NCI-H1417 treated with DMSO at 0.1 percent for 48 hours (cell line): ENCODE measurements around the gene GUSB.
A peak's percentile ranks its signal among the peaks of the same experiment; 100 is the strongest.
"Not testable (repeated sequence)": the region's sequence is repeated elsewhere in the genome, so short reads cannot be mapped to it uniquely, and the experiment has no call there.

Experiments used
- DNase-seq: peaks from one replicate; lab custom pipeline; 2025; lab: John Stamatoyannopoulos, UW

Gene GUSB

DNA sequence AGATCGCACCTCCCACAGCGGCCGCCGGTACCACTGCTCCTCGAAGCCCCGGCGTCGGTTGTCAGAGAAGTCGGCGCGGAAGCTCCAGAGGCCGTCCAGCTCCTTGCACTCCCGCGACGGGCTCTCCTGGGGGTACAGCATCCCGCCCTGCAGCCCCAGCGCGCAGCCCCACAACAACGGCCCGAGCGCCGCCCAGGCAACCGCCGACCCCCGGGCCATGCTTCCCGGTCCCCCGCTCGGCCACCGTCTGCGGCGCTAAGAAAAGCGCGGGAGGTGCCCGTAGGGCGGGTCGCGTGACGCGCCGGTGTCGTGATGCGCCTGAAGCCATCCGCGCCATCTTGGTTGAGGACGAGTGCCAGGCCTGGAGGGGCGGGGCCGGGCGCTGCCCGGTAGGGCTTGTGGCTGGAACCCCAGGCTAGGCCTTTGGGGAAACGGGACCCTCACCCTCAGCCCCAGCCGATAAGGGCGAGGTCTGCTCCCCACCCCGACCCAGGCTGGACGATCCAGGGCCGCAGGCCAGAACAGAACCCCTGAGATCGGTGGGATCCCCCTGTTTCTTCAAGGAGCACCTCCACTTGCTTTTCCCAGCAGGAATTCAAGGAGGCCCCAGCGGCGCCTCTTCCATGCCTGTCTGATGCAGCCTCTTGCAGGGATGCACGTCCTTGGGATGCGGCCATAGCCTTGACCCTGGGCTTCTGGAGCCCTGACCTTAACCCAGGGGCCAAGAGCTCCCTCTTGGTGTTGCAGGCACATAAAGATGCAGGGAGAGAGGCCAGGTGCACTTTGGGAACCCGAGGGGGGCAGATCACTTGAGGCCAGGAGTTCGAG is at the start of gene GUSB:
TSS of gene GUSB (minus strand) at position 249 of the 828 bp plus-strand sequence. CDS start at position 219, 30 bp downstream.
- DNase-seq: peak; percentile 70

DNA sequence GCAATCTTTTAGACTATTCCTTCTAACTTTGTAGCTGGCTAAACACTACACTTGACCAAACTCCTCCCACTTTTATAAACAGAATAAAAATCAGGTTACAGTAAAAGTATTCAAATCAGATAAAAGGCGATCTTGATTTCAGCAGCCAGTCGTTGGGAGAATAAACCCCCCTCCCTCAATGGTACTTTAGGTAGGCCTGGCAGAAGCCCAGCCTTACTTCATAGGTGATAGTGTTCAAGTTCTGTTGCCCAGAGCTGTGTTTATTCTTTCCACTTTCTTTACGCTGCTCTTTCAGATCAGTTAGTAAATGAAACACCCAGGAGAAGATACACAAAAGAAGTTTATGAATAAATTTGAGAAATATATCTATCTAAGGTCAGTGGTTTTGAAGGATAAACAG is 46.3 kb upstream of the GUSB start:
- not testable (repeated sequence) for DNase-seq

DNA sequence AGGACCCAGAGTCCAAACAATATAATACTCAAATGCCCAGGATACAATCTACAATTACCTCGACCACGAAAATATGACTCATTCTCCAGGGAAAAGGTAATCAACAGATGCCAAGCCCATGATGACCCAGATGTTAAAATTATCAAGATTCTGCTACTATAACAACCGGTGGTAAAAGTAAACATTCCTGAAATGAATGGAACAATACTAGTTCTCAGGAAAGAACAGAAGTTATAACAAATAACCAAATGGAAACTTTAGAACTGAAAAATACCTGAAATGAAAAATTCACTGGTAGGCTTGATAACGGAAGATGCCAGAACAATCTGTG is 34.1 kb upstream of the GUSB start:
- no peak for DNase-seq

DNA sequence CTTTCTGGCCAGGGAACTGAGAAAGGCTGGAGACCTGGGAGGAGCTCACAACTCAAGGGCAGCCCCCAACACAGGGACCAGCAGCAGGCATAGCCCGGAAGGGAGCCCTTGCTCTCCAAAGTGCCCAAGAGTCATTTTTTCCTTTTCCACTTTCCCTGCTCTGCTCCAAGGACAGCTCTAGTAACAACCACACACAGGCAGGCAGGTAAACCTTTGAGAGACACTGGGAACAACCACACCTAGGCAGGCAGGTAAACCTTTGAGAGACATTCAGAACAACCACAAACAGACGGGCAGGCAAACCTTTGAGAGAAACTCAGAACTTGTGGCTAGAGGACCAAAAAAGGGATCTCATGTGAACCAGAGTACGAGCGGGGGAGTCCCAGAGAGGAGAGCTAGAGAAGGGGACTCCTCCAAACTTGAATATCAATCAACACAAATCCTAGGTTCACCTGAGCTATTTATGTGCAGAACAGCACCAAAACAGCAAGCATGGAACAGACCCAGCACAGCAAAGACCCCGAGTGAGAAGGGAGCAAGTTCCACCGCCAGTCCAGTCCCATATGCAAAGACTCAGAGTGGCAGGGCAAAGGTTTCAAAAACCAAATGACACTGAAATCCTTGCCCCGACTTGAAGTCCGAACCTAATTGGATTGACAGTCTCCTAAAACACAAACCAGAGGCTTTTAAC is 33.6 kb upstream of the GUSB start:
- no peak for DNase-seq

DNA sequence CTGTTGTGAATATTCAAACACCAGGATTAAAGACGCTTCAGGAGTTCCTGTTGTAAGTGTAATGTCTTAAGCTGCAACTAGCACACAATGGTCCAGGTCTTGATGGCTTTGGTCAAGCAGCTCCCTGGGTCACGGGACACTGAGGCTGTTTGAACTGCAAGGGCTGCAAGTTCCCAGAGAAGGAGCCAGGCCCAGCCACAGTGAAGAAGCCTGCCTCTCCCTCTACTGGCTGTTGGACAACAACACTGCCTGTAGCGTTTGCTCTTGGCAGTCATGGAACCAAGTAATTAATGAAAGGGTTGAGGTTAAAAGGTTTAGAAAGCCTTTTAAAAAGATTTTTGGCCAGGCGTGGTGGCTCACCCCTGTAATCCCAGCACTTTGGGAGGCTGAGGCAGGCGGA is 31.9 kb upstream of the GUSB start:
- no peak for DNase-seq

DNA sequence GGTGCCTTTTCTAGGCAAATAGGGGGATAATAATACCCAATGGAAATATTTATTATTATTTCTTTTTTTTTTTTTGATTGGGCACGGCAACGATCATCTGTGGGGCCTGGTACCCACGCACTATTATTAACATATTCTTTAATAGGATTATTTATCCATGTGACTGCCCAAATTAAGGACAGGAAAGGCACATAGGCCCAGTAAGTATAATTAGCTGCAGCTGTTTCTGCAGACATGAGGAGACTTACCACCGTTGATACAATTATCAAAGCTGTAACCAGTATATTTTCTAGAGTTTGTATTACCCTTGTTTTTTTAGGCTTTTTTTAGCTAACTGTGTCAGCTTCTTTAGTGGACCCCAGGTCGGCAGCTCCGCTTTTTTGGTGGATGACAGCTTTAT is 25.2 kb upstream of the GUSB start:
- DNase-seq: no peak

DNA sequence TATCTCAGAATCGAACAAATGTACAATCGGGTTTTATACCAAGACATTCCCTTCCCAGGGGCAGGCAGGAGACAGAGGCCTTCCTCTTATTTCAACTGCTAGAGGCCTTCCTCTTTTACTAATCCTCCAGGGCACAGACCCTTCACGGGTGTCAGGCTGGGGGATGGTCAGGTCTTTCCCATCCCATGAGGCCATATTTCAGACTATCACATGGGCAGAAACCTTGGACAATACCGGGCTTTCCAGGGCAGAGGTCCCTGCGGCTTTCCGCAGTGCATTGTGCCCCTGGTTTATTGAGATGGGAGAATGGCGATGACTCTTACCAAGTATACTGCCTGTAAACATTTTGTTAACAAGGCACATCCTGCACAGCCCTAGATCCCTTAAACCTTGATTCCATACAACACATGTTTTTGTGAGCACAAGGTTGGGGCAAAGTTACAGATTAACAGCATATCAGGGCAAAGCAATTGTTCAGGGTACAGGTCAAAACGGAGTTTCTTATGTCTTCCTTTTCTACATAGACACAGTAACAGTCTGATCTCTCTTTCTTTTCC is 23.2 kb upstream of the GUSB start:
- not testable (repeated sequence) for DNase-seq

DNA sequence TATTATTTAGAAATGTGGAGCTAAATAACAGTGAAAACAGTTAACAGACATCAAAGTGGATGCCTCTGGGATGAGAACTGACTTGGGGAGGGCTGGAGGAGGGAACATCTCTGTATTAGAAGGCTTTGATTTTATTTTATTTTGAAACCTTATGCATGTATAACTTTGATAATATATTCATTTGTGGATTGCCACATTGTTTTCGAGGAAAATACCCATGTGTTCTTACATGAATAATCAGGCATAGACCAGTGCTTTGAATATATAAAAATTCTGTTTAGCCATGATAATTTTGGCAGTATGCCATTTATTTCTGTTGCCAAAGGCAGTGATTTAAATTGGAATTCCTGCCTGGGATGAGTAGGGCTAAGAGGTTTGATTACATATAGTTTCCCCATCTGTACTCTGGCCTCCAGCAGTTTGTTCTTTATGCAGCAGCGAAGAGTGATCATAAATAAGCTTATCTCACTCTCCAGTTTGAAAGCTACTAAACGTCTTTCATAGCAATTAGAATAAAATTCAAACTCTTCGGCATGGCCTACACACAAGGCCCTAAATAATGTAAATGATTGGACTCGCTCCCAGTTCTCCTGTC is 18.9 kb upstream of the GUSB start:
- not testable (repeated sequence) for DNase-seq

DNA sequence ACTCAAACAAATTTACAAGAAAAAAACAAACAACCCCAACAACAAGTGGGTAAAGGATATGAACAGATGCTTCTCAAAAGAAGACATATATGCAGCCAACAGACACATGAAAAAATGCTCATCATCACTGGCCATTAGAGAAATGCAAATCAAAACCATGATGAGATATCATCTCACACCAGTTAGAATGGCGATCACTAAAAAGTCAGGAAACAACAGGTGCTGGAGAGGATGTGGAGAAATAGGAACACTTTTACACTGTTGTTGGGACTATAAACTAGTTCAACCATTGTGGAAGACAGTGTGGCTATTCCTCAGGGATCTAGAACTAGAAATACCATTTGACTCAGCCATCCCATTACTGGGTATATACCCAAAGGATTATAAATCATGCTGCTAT is 13.0 kb upstream of the GUSB start:
- not testable (repeated sequence) for DNase-seq

DNA sequence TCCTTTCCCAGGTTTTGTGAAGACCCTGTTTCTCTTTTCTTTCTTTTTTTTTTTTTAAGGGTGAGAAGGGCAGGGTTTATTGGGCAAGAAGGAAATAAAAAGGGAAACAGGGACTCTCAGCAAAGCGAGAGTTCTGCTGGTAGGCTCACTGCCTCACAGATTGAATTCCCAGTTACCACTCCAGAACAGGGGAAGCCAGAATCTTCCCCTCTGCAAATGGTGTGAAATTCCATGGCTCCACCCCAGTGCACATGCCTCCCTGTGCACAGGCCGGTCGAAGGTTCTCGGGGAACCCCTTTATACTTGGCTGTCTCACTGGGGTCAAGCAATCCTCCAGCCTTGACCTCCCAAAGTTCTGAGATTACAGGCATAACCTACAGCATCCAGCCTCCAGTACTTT is 10.5 kb upstream of the GUSB start:
- DNase-seq: no peak

DNA sequence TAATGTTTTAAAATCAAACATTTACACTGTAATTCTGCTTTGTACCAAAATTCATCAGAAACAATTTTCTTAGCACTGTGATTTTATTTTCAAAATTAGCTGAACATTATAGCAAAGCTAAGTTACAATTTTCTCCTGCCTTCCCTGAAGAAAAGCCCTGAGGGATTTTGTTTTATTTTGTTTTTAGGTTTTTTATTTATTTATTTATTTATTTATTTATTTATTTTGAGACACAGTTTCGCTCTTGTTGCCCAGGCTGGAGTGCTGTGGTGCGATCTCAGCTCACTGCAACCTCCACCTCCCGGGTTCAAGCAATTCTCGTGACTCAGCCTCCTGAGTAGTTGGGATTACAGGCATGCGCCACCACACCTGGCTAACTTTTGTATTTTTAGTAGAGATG is 9.8 kb upstream of the GUSB start:
- DNase-seq: not testable (repeated sequence)

DNA sequence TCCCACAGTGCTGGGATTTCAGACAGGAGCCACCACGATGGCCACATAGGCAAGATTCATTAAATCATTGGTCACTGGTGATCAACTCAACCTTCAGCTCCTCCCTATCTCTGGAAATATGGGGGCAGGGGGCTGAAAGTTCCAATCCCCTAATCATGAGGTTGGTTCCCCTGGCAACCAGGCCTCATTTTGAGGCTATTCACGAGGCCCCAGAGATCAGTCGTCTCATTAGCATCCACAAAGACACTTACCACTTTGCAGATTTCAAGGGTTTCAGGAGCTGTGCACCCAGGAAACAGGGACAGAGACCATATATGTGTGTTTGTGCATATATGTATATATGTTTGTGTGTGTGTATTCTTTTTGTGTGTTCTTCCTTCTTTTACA is 7.7 kb upstream of the GUSB start:
- no peak for DNase-seq

DNA sequence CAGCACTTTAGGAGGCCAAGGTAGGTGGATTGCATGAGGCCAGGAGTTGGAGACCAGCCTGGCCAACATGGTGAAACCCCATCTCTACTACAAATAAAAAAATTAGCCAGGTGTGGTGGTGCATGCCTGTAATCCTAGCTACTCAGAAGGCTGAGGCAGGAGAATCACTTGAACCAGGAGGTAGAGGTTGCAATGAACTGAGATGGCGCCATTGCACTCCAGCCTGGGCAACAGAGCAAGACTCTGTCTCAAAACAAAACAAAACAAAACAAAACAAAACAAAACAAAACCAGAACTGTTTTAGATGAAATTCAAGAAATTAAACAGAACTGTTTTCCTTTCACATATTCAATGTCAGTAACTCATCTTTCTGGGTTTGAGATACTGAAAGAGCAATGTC is 6.5 kb upstream of the GUSB start:
- not testable (repeated sequence) for DNase-seq

DNA sequence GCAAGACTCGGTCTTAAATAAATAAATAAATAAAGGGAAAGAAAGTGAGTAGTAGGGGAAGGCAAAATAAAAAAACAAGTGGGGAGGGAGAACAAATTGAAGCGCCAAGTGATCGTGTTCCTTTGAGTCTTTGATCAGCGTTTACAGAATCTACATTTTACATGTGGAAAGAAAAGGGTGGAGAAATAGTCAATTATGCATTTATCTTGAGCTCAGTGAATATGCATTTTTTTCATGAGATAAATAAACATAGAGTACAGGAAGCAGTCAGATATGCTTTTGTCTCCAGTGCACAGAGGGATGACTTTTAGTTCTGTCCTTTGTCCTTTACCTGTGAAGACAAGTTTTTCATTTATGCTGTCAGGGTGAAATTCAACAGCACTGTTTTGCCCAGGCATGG is 6.1 kb upstream of the GUSB start:
- DNase-seq: no peak

DNA sequence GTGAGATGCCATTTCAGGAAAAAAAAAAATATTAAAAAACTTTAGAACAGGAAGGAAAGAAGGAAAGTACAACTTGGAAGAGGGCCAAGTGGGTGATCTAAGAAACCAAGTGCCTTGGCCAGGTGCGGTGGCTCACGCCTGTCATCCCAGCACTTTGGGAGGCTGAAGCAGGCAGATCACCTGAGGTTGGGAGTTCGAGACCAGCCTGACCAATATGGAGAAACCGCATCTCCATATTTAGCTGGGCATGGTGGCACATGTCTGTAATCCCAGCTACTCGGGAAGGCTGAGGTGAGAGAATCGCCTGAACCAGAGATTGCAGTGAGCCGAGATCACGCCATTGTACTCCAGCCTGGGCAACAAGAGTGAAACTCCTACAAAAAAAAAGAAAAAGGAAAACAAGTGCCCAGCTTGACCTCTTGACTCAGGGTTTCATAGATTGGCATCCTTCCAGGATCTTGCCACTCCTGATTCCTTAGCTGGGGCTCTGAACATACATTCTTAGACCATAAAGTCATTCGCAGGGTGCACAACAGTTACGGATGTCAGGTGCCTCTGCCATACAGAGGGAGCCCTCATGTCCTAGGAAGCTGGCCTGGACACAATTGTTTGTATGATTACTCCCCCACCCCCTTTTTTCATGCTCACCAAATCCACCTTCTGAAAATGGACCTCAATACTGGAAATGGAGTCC is 2.1 kb upstream of the GUSB start:
- DNase-seq: no peak

DNA sequence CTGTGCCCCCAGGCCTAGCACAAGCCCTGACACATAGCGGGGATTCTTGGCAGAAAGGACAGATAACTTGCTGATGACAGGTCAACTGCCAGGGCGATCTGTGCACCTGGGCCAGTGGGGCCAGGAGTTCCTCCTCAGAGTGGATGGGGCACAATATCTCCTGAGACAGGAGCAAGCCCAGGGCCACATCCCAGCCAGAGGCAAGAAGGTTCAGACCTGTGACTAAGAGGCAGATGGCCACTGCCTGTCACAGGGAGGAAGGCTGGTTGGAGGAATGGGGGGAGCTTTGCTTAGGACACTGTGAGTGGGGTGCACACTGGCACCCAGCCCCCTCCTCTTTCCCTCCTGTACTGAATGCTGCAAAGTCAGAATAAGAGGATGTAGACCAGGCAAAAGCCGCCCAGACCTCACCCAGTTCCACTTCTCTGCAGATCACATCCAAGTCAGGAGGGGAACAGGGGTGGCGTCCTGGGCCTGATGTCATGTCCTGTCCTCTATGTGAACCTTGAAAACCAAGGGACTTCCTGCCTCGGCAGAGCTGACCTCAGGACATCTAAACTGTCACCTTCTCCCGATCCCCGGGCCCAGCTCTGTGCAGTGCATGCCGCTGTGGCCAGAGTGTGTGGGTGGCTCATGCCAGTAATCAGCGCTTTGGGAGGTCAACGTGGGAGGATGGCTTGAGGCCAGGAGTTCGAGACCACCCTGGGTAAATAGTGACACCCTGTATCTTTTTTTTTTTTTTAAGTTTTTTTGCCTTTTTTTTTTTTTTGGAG is 1.3 kb downstream of the GUSB start:
- DNase-seq: no peak

DNA sequence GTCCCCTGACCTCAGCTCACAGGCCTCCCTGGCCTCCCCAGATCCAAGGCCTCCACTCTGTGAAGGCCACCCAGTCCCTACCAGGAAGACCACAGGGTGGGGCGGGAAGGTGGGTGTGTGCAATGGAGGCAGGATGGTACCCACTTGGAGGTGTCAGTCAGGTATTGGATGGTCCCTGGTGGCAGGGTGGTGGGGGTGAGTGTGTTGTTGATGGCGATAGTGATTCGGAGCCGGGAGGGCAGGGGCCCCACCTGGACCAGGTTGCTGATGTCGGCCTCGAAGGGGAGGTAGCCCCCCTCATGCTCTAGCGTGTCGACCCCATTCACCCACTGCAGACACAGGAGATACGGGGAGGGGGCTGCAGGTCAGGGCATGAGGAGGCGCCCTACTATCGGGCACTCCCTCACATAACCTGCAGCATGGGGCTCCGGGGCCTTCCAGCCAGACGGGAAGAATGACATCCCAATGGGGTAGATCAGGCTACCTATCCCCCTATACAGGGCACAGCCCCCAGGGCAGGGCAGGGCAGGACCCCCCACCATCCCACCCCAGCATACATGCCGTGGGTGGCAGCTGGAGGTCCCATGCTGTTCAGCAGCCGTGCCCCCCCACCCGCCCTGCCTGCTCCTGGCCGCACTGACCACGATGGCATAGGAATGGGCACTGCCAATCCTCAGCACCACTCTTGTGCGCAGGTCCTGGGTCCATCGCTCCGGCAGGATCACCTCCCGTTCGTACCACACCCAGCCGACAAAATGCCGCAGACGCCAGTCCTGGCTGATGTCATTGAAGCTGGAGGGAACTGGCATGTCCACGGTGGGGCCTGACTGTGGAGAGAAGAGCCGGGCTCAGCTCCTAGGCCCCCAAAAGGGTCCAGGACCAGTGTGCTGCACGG is 2.2 kb downstream of the GUSB start:
- no peak for DNase-seq

DNA sequence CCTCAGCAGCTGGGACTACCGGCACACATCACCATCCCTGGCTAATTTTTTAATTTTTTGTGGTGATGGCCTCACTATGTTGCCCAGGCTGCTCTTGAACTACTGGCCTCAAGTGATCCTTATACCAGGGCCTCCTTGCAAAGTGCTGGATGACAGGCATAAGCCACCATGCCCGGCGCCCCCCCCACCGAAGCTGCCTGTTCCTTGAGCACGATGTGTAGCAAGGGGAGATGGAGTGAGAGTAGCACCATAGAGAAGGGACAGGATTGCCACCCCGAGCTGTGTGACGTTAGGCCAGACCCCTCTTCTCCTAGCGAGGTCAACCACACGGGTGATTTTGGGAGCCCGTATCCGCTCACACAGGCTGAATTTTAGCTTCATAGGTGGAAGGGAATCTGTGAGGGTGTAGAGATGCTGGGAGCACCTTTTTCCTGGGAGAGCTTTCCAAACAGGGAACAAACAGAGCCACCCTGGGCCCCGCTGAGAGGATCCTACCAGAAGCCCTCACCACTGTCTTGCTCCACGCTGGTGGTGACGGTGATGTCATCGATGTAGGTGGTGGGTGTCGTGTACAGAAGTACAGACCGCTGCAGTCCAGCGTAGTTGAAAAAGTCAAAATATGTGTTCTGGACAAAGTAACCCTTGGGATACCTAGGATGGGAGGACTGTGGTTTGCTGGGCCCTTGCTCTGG is 3.0 kb downstream of the GUSB start:
- no peak for DNase-seq

DNA sequence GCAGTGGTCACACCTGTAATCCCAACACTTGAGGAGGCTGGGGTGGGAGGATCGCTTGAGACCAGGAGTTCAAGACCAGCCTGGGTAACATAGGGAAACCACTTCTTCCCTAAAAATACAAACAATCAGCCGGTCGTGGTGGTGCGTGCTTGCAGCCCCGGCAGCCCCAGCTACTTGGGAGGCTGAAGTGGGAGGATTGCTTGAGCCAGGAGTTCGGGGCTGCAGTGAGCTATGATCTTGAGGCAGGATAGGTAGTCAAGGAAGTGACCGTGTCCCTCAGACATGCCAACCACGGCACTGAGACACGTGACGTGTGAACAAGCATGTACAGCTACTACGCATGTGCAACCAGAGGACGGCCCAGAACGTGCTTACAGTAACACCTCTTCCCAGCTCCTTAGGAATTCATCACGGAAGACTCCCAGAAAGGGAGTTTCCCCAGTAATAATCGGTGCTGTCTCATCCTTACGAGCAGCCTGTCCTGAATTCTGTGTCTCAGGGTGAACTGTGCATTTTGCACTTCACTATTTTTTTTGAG is 5.3 kb downstream of the GUSB start:
- no peak for DNase-seq
